BLaER1 treated with 17β-estradiol and CSF1 and Interleukin-3, amounts not matched to agents 10 nM and 100 nM (cell line): ENCODE measurements around the gene DPH6.

Experiments
- H3K27ac ChIP-seq, 11 experiments: shearing (Covaris generic); formaldehyde crosslinking; 2 replicates each; pipeline ENCODE4 v1.8.1; 2022
- H3K27me3 ChIP-seq, 11 experiments: shearing (Covaris generic); formaldehyde crosslinking; 2 replicates each; pipeline ENCODE4 v1.8.1; 2022
- H3K36me3 ChIP-seq, 11 experiments: shearing (Covaris generic); formaldehyde crosslinking; 2 replicates each; pipeline ENCODE4 v1.8.1; 2022
- H3K4me1 ChIP-seq, 10 experiments: shearing (Covaris generic); formaldehyde crosslinking; 2 replicates each; pipeline ENCODE4 v1.8.1; 2022
- H3K4me2 ChIP-seq, 11 experiments: shearing (Covaris generic); formaldehyde crosslinking; 2 replicates each; pipeline ENCODE4 v1.8.1; 2022
- H3K4me3 ChIP-seq, 10 experiments: shearing (Covaris generic); formaldehyde crosslinking; 2 replicates each; pipeline ENCODE4 v1.8.1; 2022
- H3K9ac ChIP-seq, 11 experiments: shearing (Covaris generic); formaldehyde crosslinking; 2 replicates each; pipeline ENCODE4 v1.8.1; 2022
- H3K9me3 ChIP-seq, 11 experiments: shearing (Covaris generic); formaldehyde crosslinking; replicated peaks in 1 of 11; 2 replicates each; pipeline ENCODE4 v1.8.1; 2022
- H4K20me1 ChIP-seq, 11 experiments: shearing (Covaris generic); formaldehyde crosslinking; 2 replicates each; pipeline ENCODE4 v1.8.1; 2022
- Cebpa-rat ChIP-seq, 11 experiments: shearing (Covaris generic); IDR thresholded peaks; 2 replicates each; pipeline ENCODE4 v1.8.1; 2022

Gene DPH6

DNA sequence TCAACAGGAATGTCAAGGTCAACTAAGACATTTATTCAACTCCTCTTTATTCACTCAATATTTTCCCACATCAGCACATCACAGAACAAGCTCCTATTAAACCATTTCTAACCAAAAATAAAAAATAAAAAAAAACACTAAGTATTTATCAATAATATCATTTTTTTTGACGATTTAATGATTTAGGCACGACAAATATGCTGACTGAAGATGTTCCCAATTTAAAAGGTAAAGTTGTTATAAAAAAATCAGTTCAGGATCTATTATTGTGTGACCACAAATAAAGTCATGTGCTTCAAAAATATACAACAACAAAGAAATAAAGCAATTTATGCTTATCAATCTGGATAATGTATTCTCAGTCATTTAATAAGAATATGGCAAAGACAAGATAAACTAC is 16.2 kb downstream of the DPH6 start:
- H3K9ac ChIP-seq, result no peak overlapping the region
- no peak overlapping the region for H3K27ac ChIP-seq
- H3K27me3 ChIP-seq, result no peaks in the 10 kb centered on the region
- TF ChIP-seq Cebpa-rat (IDR thresholded peaks at IDR 0.05), result no peak
- H3K9me3 ChIP-seq, result peaks cover 8 to 15% (median 9%) of the 10 kb centered on the region in 11 experiments
- no peaks in the 10 kb centered on the region for H3K4me1 ChIP-seq
- no peaks in the 10 kb centered on the region for H4K20me1 ChIP-seq
- peaks cover 0 to 44% (median 16%) of the 10 kb centered on the region in 11 experiments; a peak in 16 of 22 replicates for H3K36me3 ChIP-seq
- no peak overlapping the region for H3K4me2 ChIP-seq
- H3K4me3 ChIP-seq, result no peak overlapping the region

DNA sequence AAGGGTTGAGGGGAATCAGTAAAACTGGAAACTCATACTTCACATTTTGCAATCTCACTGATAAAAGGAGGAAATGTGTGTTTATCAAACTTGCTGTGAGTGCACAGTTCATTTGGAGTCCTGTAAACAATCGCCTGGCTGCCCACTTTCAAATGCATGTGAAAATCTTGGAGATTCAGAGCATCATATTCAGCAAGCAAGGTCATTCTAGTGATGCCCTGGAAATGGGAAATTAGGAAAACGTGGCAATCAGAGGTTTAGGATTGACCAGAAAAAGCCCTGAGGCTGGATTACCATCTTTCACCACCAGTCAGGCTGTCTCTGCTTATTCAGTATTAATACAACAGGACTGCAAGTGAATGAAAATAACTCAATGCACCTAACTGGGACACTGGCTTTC is 23.9 kb downstream of the DPH6 start:
- no peaks in the 10 kb centered on the region for H3K9me3 ChIP-seq
- H4K20me1 ChIP-seq, result no peaks in the 10 kb centered on the region
- H3K27ac ChIP-seq, result no peak overlapping the region
- peak overlapping the region in 3 of 11 experiments; percentile 28 to 46 (median 43); a peak in 6 of 22 replicates for H3K4me2 ChIP-seq
- H3K9ac ChIP-seq, result peak overlapping the region in 1 of 11 experiments; percentile 48; a peak in 3 of 22 replicates
- no peak overlapping the region for H3K4me3 ChIP-seq
- peaks cover 0 to 11% (median 0%) of the 10 kb centered on the region in 10 experiments; a peak in 5 of 20 replicates for H3K4me1 ChIP-seq
- peaks cover 0 to 3% (median 0%) of the 10 kb centered on the region in 11 experiments; a peak in 2 of 22 replicates for H3K36me3 ChIP-seq
- no peak for TF ChIP-seq Cebpa-rat (IDR thresholded peaks at IDR 0.05)
- no peaks in the 10 kb centered on the region for H3K27me3 ChIP-seq

DNA sequence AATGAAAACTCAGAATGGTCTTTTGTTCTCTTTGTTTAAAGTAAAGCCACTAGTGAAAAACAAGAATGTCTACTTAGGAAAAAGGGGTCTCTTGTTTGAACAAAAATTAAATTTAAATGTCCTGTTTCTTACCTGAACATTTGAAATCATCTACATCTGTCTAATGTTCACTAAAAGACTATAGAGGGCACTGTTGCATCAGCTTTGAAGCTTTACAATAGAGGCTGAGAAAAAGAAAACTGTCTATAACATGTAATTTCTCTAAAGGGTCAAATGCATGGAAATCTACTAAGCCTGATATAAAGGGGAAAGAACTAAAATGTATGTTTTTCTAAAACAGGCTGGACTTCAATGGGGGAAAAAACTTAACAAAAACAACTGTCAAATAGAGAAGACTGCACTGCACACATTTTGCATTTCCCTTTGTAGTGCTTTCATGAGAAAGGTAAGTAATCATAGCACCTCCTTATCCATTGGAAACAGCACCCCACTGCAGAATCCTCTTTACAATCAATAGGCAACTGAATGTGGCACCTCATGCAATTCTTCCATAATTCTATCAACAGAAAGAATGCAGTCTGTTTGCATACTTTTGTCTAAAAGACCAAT is 26.3 kb downstream of the DPH6 start:
- H3K4me2 ChIP-seq, result no peak overlapping the region
- no peaks in the 10 kb centered on the region for H3K27me3 ChIP-seq
- H3K4me1 ChIP-seq, result peaks cover 0 to 14% (median 0%) of the 10 kb centered on the region in 10 experiments; a peak in 5 of 20 replicates
- no peak overlapping the region for H3K27ac ChIP-seq
- H3K9ac ChIP-seq, result no peak overlapping the region
- no peaks in the 10 kb centered on the region for H4K20me1 ChIP-seq
- TF ChIP-seq Cebpa-rat (IDR thresholded peaks at IDR 0.05), result no peak
- H3K4me3 ChIP-seq, result no peak overlapping the region
- H3K36me3 ChIP-seq, result no peaks in the 10 kb centered on the region
- no peaks in the 10 kb centered on the region for H3K9me3 ChIP-seq

DNA sequence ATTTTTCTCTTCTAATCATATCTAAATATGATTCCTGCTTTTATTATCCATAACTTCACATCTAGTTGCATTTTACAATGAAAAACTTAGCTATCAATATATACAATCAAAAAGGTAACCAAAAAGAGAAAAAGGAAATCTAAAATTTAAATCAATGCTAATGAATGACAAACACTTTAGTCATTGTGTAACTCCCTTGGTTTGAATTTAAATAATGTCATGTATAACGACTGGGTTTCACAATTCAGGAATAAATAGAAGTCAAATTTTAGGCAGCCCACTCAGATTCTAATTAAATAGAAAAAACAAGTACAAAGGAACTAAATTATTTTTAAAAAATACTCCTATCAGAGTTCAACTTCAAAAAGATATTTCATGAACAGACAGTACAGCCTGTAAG is 26.9 kb downstream of the DPH6 start:
- H3K4me2 ChIP-seq, result no peak overlapping the region
- no peak for TF ChIP-seq Cebpa-rat (IDR thresholded peaks at IDR 0.05)
- no peaks in the 10 kb centered on the region for H4K20me1 ChIP-seq
- no peaks in the 10 kb centered on the region for H3K9me3 ChIP-seq
- H3K4me3 ChIP-seq, result no peak overlapping the region
- no peak overlapping the region for H3K27ac ChIP-seq
- H3K36me3 ChIP-seq, result no peaks in the 10 kb centered on the region
- H3K27me3 ChIP-seq, result no peaks in the 10 kb centered on the region
- H3K4me1 ChIP-seq, result peaks cover 0 to 17% (median 0%) of the 10 kb centered on the region in 10 experiments; a peak in 5 of 20 replicates
- H3K9ac ChIP-seq, result no peak overlapping the region

DNA sequence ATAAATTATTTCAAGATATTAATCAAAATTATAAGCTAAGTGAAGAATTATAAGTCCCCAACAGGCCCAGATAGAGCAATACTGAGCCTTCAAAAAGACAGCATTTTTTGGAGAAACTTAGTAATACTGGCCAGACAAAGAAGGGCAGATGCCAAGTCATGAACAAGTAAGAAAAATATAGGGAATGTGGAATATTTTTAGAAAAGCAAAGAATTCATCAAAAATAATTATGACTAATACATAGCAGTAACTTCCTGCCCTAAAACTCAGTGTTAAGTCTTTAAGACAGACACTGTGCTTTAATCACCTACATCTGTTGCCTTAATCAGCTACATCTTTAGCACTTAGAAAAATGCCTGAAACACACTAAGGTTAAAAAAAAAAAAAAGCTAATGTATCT is 31.2 kb downstream of the DPH6 start:
- H3K4me1 ChIP-seq, result peaks cover 0 to 6% (median 0%) of the 10 kb centered on the region in 10 experiments; a peak in 3 of 20 replicates
- no peak overlapping the region for H3K4me3 ChIP-seq
- no peak overlapping the region for H3K27ac ChIP-seq
- no peaks in the 10 kb centered on the region for H3K27me3 ChIP-seq
- no peaks in the 10 kb centered on the region for H3K36me3 ChIP-seq
- H4K20me1 ChIP-seq, result no peaks in the 10 kb centered on the region
- H3K9me3 ChIP-seq, result no peaks in the 10 kb centered on the region
- no peak overlapping the region for H3K4me2 ChIP-seq
- TF ChIP-seq Cebpa-rat (IDR thresholded peaks at IDR 0.05), result no peak
- H3K9ac ChIP-seq, result no peak overlapping the region

DNA sequence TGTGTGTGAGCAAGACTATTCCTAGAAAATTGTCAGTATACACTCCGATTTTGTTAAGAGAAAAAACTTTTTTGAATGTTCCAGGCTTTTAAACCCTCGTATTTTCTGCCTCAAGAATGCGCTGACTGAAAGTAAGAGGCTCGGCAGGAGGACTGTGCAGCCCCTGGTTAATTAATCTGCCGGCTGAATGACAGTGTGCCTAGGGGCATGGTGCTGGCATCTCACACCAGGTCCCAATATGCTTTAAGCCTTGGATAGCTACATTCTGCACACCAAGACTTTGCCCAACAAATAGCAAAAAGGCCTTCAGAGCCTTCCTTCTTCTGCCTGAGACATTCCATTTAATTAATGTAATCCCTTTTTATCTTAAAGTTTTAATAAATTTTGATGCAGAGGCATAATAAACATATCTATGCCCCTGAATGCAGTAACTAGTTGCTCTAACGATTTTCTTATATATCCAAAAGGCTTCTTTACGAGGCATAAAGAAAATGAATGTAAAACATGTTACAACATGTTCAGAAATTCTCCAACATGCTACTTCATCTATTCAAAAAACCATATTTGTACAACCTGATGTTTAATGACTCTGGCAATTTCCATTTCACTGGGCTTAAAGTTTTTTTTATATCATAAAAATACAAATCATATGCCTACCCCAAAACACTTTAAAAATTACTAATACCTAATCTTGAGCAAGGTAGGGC is 37.9 kb downstream of the DPH6 start:
- no peak overlapping the region for H3K27ac ChIP-seq
- no peak overlapping the region for H3K4me3 ChIP-seq

DNA sequence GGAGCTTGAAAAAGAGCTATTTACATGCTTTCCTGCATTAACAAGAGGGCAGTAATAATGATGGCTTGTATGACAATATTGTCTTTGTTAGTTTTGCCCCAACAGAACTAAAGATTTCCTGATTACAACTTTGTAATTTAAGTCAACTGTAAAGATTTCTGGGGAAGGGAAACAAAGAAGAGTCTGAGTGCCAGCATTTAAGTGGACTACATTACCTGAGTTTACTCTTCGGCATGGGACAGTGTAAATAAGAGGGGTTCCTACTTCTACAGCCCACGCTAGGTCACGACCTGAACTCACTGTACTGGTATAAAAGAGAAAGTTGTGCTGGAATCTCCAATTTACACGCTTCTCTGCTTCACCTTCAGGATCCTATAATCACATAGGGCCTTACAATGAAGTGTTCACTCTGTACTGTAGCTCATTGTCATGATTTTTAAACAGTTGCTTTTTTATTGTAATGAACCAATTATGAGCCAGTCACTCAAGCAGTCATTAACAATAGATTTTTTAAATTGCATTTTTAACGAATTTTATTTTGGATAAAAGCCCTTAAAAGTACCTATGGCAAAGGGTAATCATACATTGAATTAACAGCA is 39.6 kb downstream of the DPH6 start:
- Histone ChIP-seq H4K20me1 (no peaks in the 10 kb centered on the region), H3K4me2 (peak overlapping the region in 2 of 11 experiments; percentile 54 to 73; a peak in 5 of 22 replicates), H3K27ac (peak overlapping the region in 3 of 11 experiments; percentile 20 to 80 (median 66); a peak in 5 of 22 replicates), H3K4me1 (peaks cover 0 to 33% (median 0%) of the 10 kb centered on the region in 10 experiments; a peak in 7 of 20 replicates), H3K9ac (peak overlapping the region in 2 of 11 experiments; percentile 1 to 2; a peak in 1 of 22 replicates), H3K36me3 (no peaks in the 10 kb centered on the region), H3K9me3 (no peaks in the 10 kb centered on the region), H3K27me3 (no peaks in the 10 kb centered on the region), H3K4me3 (no peak overlapping the region)
- no peak for TF ChIP-seq Cebpa-rat (IDR thresholded peaks at IDR 0.05)

More for the DNA sequence above, 37.9 kb downstream of the DPH6 start:
- Histone ChIP-seq H3K36me3 (no peaks in the 10 kb centered on the region), H3K4me2 (no peak overlapping the region), H3K9me3 (no peaks in the 10 kb centered on the region), H3K27me3 (no peaks in the 10 kb centered on the region), H3K4me1 (peaks cover 0 to 33% (median 0%) of the 10 kb centered on the region in 10 experiments; a peak in 7 of 20 replicates), H3K9ac (no peak overlapping the region), H4K20me1 (no peaks in the 10 kb centered on the region)
- TF ChIP-seq Cebpa-rat (IDR thresholded peaks at IDR 0.05), result no peak

DNA sequence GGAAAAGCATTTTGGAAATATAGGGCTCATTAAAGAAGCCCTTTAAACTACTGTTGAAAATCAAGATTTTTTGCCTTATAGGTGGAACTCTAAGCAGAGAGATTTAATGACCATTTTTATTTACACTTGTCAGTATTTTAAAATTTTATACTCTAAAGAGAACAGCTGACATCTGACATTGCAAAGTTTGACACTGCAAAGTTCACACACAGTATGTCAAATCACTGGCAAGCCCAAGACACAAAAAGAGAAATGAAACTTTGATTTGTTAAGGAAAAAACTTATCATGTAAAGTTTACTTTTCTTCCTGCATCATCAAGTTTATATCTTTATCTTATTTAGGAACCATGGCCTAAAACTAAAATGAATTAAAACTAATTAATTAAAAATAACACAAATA is 40.2 kb downstream of the DPH6 start:
- Histone ChIP-seq H3K27me3 (no peaks in the 10 kb centered on the region), H3K9ac (peak overlapping the region in 3 of 11 experiments; percentile 32 to 58 (median 54); a peak in 4 of 22 replicates), H4K20me1 (no peaks in the 10 kb centered on the region), H3K9me3 (no peaks in the 10 kb centered on the region), H3K4me1 (peaks cover 0 to 34% (median 0%) of the 10 kb centered on the region in 10 experiments; a peak in 7 of 20 replicates), H3K4me2 (peak overlapping the region in 3 of 11 experiments; percentile 38 to 73 (median 73); a peak in 5 of 22 replicates), H3K27ac (peak overlapping the region in 3 of 11 experiments; percentile 66 to 80 (median 71); a peak in 6 of 22 replicates), H3K4me3 (no peak overlapping the region), H3K36me3 (no peaks in the 10 kb centered on the region)
- TF ChIP-seq Cebpa-rat (IDR thresholded peaks at IDR 0.05), result no peak

DNA sequence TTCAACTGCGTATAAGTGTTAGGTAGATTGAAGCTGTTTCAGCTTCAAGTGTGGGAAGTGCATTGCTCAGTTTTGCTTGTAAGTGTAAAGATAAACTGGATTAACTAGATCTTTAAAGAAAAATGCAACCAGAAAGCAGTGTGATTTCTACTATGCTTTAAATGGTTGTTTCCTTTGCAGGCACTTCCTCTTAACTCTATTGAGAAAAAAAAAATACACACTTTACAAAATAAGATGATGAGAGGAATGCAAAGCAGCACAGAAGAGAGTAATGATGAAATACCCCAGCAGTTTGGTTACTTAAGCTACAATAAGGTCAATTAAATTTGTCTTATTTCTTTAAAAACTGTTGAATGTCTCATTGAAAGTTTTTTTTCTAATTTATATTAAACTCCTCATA is 40.8 kb downstream of the DPH6 start:
- H3K9ac ChIP-seq, result peak overlapping the region in 3 of 11 experiments; percentile 32 to 58 (median 54); a peak in 3 of 22 replicates
- no peaks in the 10 kb centered on the region for H3K9me3 ChIP-seq
- TF ChIP-seq Cebpa-rat (IDR thresholded peaks at IDR 0.05), result no peak
- peak overlapping the region in 3 of 11 experiments; percentile 66 to 80 (median 71); a peak in 6 of 22 replicates for H3K27ac ChIP-seq
- no peaks in the 10 kb centered on the region for H3K36me3 ChIP-seq
- H4K20me1 ChIP-seq, result no peaks in the 10 kb centered on the region
- H3K4me1 ChIP-seq, result peaks cover 0 to 40% (median 0%) of the 10 kb centered on the region in 10 experiments; a peak in 7 of 20 replicates
- no peaks in the 10 kb centered on the region for H3K27me3 ChIP-seq
- H3K4me2 ChIP-seq, result peak overlapping the region in 3 of 11 experiments; percentile 38 to 73 (median 73); a peak in 5 of 22 replicates
- no peak overlapping the region for H3K4me3 ChIP-seq
